ENCODE measurements around the gene FBL.
"Not testable (repeated sequence)": the region's sequence is repeated elsewhere in the genome, so short reads cannot be mapped to it uniquely, and the experiment has no call there.

Gene FBL

DNA sequence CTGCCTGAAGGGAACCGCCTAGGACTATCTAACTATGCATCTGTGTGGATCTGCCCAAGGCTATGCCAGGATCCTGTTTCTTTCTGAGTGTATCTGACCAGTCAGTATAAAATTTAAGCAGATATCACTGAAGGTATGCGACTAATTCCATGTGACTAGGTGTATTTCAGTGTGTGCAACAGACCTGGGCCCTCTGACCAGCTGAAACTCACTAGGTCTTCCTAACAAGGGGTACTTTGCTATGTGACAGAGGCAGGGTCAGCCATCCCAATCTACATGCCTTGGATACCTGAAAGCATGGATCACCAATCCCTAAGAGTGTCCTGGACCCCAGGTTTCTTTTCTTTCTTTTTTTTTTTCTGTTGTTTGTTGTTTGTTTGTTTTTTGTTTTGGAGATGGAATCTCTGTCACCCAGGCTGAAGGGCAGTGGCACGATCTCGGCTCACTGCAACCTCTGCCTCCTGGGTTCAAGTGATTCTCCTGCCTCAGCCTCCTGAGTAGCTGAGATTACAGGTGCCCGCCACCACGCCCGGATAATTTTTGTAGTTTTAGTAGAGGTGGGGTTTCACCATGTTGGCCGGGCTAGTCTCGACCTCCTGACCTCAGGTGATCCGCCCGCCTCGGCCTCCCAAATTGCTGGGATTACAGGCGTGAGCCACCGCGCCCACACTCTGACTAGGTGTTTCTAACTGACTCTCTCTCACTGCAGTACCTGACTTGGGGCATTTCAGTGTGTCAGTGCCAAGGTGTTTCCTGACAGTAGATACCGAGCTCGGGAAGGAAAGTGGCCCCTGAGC, 44.8 kb upstream of the FBL start:
- no peak overlapping the region for H2AFZ ChIP-seq (ENCODE audit: low read depth, low read length, severe bottlenecking)
- H3K4me2 ChIP-seq (ENCODE audit: low read depth, low read length, poor library complexity, severe bottlenecking) = no peak overlapping the region
- H3K36me3 ChIP-seq (ENCODE audit: low read length) = no peaks in the 10 kb centered on the region
- no peaks in the 10 kb centered on the region for H3F3A ChIP-seq (ENCODE audit: insufficient read depth)
- no peaks in the 10 kb centered on the region for H4K20me1 ChIP-seq (ENCODE audit: low read depth, low read length)
- H3K9me2 ChIP-seq (replicated peaks; ENCODE audit: insufficient read depth, low read length) = no peaks in the 10 kb centered on the region
- no peak overlapping the region for H3K4me3 ChIP-seq (ENCODE audit: insufficient read depth, low read length, poor library complexity, severe bottlenecking)
- TF ChIP-seq EZH2phosphoT487 (conservative IDR thresholded peaks at IDR 0.05; ENCODE audit: low read length) (no peak), CTCF (IDR thresholded peaks at IDR 0.05; ENCODE audit: insufficient read depth, low read length, poor library complexity, severe bottlenecking) (no peak)
- H3K27me3 ChIP-seq (ENCODE audit: low read length) = no peaks in the 10 kb centered on the region
- H3K9ac ChIP-seq (ENCODE audit: low read length) = no peak overlapping the region
- no peaks in the 10 kb centered on the region for H3K79me2 ChIP-seq (ENCODE audit: insufficient read depth, low read length)
- H3K9me3 ChIP-seq (ENCODE audit: insufficient read depth, low read length) = no peaks in the 10 kb centered on the region
- H3K27ac ChIP-seq (ENCODE audit: low read depth, low read length) = no peak overlapping the region

DNA sequence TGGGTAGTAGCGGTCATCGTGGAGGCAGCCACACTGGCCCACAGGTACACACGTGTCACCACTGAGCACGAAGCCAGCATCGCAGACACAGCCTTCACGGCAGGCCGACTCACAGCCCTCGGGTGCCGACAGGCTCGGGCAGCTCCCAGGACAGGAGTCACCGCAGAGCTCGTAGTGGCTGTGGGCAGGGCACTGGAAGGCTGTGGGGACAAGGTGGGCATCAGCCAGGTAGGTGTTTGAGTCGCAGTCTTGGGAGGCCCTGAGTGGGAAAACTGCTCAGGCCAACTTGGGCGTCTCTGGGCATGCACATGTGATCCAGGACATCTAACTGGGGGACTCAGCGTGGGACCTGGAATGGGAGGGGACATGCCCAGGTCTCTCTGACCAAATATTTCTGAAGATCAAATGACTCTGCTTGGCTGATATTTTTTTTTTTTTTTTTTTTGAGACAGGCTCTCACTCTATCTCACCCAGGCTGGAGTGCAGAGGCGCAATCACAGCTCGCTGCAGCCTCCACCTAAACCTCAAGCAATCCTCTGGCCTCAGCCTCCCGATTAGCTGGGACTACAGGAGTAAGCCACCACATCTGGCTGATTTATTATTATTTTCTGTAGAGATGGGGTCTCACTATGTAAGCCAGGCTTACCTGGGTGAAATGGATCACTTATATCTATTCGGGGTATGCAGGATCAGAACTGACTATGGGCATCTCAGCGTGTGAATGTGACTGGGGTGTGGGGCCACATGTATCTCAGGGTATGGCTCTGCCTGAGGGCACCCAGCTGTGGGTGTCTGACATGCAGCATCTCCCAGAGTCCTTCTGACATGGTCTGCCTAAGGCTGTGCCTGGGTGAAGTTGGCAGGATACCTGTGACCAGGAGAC, 43.9 kb upstream of the FBL start:
- not testable (repeated sequence) for H3K36me3 ChIP-seq (ENCODE audit: low read length); H4K20me1 ChIP-seq (ENCODE audit: low read depth, low read length); H2AFZ ChIP-seq (ENCODE audit: low read depth, low read length, severe bottlenecking); H3K27me3 ChIP-seq (ENCODE audit: low read length); H3K9ac ChIP-seq (ENCODE audit: low read length); H3K9me3 ChIP-seq (ENCODE audit: insufficient read depth, low read length); H3K4me3 ChIP-seq (ENCODE audit: insufficient read depth, low read length, poor library complexity, severe bottlenecking); H3K4me2 ChIP-seq (ENCODE audit: low read depth, low read length, poor library complexity, severe bottlenecking); H3K79me2 ChIP-seq (ENCODE audit: insufficient read depth, low read length); H3K9me2 ChIP-seq (replicated peaks; ENCODE audit: insufficient read depth, low read length); H3F3A ChIP-seq (ENCODE audit: insufficient read depth); H3K27ac ChIP-seq (ENCODE audit: low read depth, low read length)

DNA sequence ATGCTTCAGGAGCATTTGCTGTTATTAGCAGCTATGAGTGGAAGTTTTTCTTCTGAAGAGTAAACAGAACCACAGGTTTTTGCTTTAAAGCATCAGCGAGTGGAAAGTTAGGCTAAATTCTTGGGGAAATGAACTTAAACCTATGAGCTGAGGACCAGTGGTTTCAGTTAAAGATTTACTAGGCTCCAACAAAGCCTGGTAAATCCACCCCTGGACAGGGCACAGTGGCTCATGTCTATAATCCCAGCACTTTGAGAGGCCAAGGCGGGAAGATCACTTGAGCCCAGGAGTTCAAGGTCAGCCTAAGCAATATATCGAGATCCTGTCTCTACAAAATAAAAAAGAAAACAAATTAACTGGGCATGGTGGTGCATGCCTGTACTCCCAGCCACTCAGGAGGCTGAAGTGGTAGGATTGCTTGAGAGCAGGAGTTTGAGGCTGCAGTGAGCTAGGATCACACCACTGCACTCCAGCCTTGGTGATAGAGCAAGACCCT, 41.3 kb upstream of the FBL start:
- H3K79me2 ChIP-seq (ENCODE audit: insufficient read depth, low read length); H3K36me3 ChIP-seq (ENCODE audit: low read length); H3K9me3 ChIP-seq (ENCODE audit: insufficient read depth, low read length); H3K27ac ChIP-seq (ENCODE audit: low read depth, low read length); H3K27me3 ChIP-seq (ENCODE audit: low read length); H3K9me2 ChIP-seq (replicated peaks; ENCODE audit: insufficient read depth, low read length); H3K4me2 ChIP-seq (ENCODE audit: low read depth, low read length, poor library complexity, severe bottlenecking); H3K4me3 ChIP-seq (ENCODE audit: insufficient read depth, low read length, poor library complexity, severe bottlenecking); H4K20me1 ChIP-seq (ENCODE audit: low read depth, low read length); H3F3A ChIP-seq (ENCODE audit: insufficient read depth); H2AFZ ChIP-seq (ENCODE audit: low read depth, low read length, severe bottlenecking); H3K9ac ChIP-seq (ENCODE audit: low read length): not testable (repeated sequence)

GRCh38 chr19:39885821-39886554, 39.8 kb upstream of the FBL start:
- H3K9me2 ChIP-seq (replicated peaks; ENCODE audit: insufficient read depth, low read length); H3K79me2 ChIP-seq (ENCODE audit: insufficient read depth, low read length); H3K4me2 ChIP-seq (ENCODE audit: low read depth, low read length, poor library complexity, severe bottlenecking); H3K4me3 ChIP-seq (ENCODE audit: insufficient read depth, low read length, poor library complexity, severe bottlenecking); H2AFZ ChIP-seq (ENCODE audit: low read depth, low read length, severe bottlenecking); H3K9ac ChIP-seq (ENCODE audit: low read length); H3F3A ChIP-seq (ENCODE audit: insufficient read depth); H3K36me3 ChIP-seq (ENCODE audit: low read length); H3K9me3 ChIP-seq (ENCODE audit: insufficient read depth, low read length); H4K20me1 ChIP-seq (ENCODE audit: low read depth, low read length); H3K27me3 ChIP-seq (ENCODE audit: low read length); H3K27ac ChIP-seq (ENCODE audit: low read depth, low read length): not testable (repeated sequence)

GRCh38 chr19:39884721-39885120, 38.5 kb upstream of the FBL start:
- not testable (repeated sequence) for H3K9me3 ChIP-seq (ENCODE audit: insufficient read depth, low read length); H3K79me2 ChIP-seq (ENCODE audit: insufficient read depth, low read length); H3K9me2 ChIP-seq (replicated peaks; ENCODE audit: insufficient read depth, low read length); H3K27me3 ChIP-seq (ENCODE audit: low read length); H4K20me1 ChIP-seq (ENCODE audit: low read depth, low read length); H3K4me2 ChIP-seq (ENCODE audit: low read depth, low read length, poor library complexity, severe bottlenecking); H3K27ac ChIP-seq (ENCODE audit: low read depth, low read length); H3K4me3 ChIP-seq (ENCODE audit: insufficient read depth, low read length, poor library complexity, severe bottlenecking); H3K9ac ChIP-seq (ENCODE audit: low read length); H3K36me3 ChIP-seq (ENCODE audit: low read length); H2AFZ ChIP-seq (ENCODE audit: low read depth, low read length, severe bottlenecking); H3F3A ChIP-seq (ENCODE audit: insufficient read depth)

- H2AFZ ChIP-seq (ENCODE audit: low read depth, low read length, severe bottlenecking); H3K9ac ChIP-seq (ENCODE audit: low read length); H3K27ac ChIP-seq (ENCODE audit: low read depth, low read length); H4K20me1 ChIP-seq (ENCODE audit: low read depth, low read length); H3K9me2 ChIP-seq (replicated peaks; ENCODE audit: insufficient read depth, low read length); H3K4me2 ChIP-seq (ENCODE audit: low read depth, low read length, poor library complexity, severe bottlenecking); H3K27me3 ChIP-seq (ENCODE audit: low read length); H3K4me3 ChIP-seq (ENCODE audit: insufficient read depth, low read length, poor library complexity, severe bottlenecking); H3K9me3 ChIP-seq (ENCODE audit: insufficient read depth, low read length); H3K79me2 ChIP-seq (ENCODE audit: insufficient read depth, low read length); H3F3A ChIP-seq (ENCODE audit: insufficient read depth); H3K36me3 ChIP-seq (ENCODE audit: low read length): not testable (repeated sequence)
Observed at GRCh38 chr19:39882645-39883044, 36.5 kb upstream of the FBL start.

Measured in SU-DHL-6 (cell line).